CD4-positive, alpha-beta T cell treated with Interleukin-15 for 1 hour (primary cell): ENCODE results near the gene KRTAP10-7.
"Not testable (repeated sequence)": the region's sequence is repeated elsewhere in the genome, so short reads cannot be mapped to it uniquely, and the experiment has no call there.

Source experiments
- DNase-seq: peaks from one replicate; pipeline ENCODE4 v3.0.0-alpha.2; 2020

The KRTAP10-7 gene

GRCh38 chr21:44612669-44613229 lies 12.4 kb downstream of the KRTAP10-7 start:
- no peak for DNase-seq

- no peak for DNase-seq
Observed at GRCh38 chr21:44613386-44614155, 13.2 kb downstream of the KRTAP10-7 start.

GRCh38 chr21:44614161-44614631 lies 13.8 kb downstream of the KRTAP10-7 start:
- no peak for DNase-seq

GRCh38 chr21:44614961-44615391 lies 14.6 kb downstream of the KRTAP10-7 start:
- no peak for DNase-seq

GRCh38 chr21:44615466-44615865 lies 15.1 kb downstream of the KRTAP10-7 start:
- DNase-seq, result no peak

GRCh38 chr21:44615911-44616590 lies 15.7 kb downstream of the KRTAP10-7 start:
- DNase-seq, result no peak

- no peak for DNase-seq
Observed at GRCh38 chr21:44616591-44616926, 16.2 kb downstream of the KRTAP10-7 start.

GRCh38 chr21:44617071-44617501 lies 16.7 kb downstream of the KRTAP10-7 start:
- no peak for DNase-seq

GRCh38 chr21:44618504-44618903 lies 18.1 kb downstream of the KRTAP10-7 start:
- no peak for DNase-seq

GRCh38 chr21:44618909-44619308 lies 18.5 kb downstream of the KRTAP10-7 start:
- DNase-seq, result peak; percentile 74

- DNase-seq, result no peak
Observed at GRCh38 chr21:44619886-44620285, 19.5 kb downstream of the KRTAP10-7 start.

GRCh38 chr21:44623575-44623974 lies 23.2 kb downstream of the KRTAP10-7 start:
- no peak for DNase-seq

GRCh38 chr21:44625756-44626155 lies 25.4 kb downstream of the KRTAP10-7 start:
- no peak for DNase-seq

- DNase-seq, result peak; percentile 42
Observed at GRCh38 chr21:44626262-44626661, 25.9 kb downstream of the KRTAP10-7 start.

GRCh38 chr21:44626673-44627143 lies 26.3 kb downstream of the KRTAP10-7 start, which contains the start of gene KRTAP10-9:
Gene KRTAP10-9, plus strand, starts transcription at chr21:44627093. Its CDS starts 79 bp downstream, at chr21:44627172.
- DNase-seq, result no peak

- not testable (repeated sequence) for DNase-seq
Observed at GRCh38 chr21:44627181-44627822, 26.9 kb downstream of the KRTAP10-7 start.

GRCh38 chr21:44627831-44628233 lies 27.4 kb downstream of the KRTAP10-7 start:
- not testable (repeated sequence) for DNase-seq

- DNase-seq, result no peak
Observed at GRCh38 chr21:44628707-44629391, 28.5 kb downstream of the KRTAP10-7 start.

- no peak for DNase-seq
Observed at GRCh38 chr21:44630440-44630839, 30.0 kb downstream of the KRTAP10-7 start.

- DNase-seq, result no peak
Observed at GRCh38 chr21:44632067-44632466, 31.7 kb downstream of the KRTAP10-7 start.

GRCh38 chr21:44636209-44637017 lies 36.0 kb downstream of the KRTAP10-7 start:
- DNase-seq, result no peak
